Measurements from ENCODE around the gene GPC6.

The GPC6 gene

DNA sequence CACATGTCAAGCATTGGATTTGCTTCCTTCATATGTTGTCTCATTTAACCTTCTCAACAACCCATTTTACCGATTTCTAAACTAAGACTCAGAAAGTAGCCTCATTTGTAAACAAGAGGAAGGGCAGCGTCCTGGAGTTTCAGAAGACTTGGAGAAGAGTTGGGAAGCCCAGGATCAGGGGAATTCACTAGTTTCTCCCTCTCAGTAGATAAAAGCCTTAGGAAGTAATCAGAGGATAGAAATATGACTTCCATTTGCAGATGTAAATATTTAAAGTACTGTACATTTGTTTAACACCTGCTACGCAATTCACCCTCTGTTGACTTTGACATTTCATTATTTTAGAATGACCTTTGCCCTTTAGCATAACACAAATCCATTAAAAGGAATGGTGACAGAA is 1036.4 kb downstream of the GPC6 start:
- H3K4me3 ChIP-seq (ENCODE audit: severe bottlenecking) = no peak overlapping the region
- DNase-seq (ENCODE audit: low spot score) (no peak), ATAC-seq (ENCODE audit: low read depth) (no peak)
- H3K9me3 ChIP-seq (ENCODE audit: severe bottlenecking) = no peaks in the 10 kb centered on the region
- H3K36me3 ChIP-seq (ENCODE audit: low read depth) = no peaks in the 10 kb centered on the region
- no peak overlapping the region for H3K27ac ChIP-seq (ENCODE audit: poor library complexity, severe bottlenecking)
- H3K27me3 ChIP-seq (ENCODE audit: insufficient read depth, poor library complexity, severe bottlenecking) = no peaks in the 10 kb centered on the region
- no peaks in the 10 kb centered on the region for H3K4me1 ChIP-seq (ENCODE audit: insufficient read depth, poor library complexity, severe bottlenecking)
- no peak for TF ChIP-seq CTCF (IDR thresholded peaks at IDR 0.05; ENCODE audit: poor library complexity, severe bottlenecking)

- no peaks in the 10 kb centered on the region for H3K4me1 ChIP-seq (ENCODE audit: insufficient read depth, poor library complexity, severe bottlenecking)
- H3K27ac ChIP-seq (ENCODE audit: poor library complexity, severe bottlenecking) = no peak overlapping the region
- H3K27me3 ChIP-seq (ENCODE audit: insufficient read depth, poor library complexity, severe bottlenecking) = no peaks in the 10 kb centered on the region
- ATAC-seq (ENCODE audit: low read depth) (no peak), DNase-seq (ENCODE audit: low spot score) (no peak)
- no peak overlapping the region for H3K4me3 ChIP-seq (ENCODE audit: severe bottlenecking)
- H3K9me3 ChIP-seq (ENCODE audit: severe bottlenecking) = no peaks in the 10 kb centered on the region
- no peaks in the 10 kb centered on the region for H3K36me3 ChIP-seq (ENCODE audit: low read depth)
- no peak for TF ChIP-seq CTCF (IDR thresholded peaks at IDR 0.05; ENCODE audit: poor library complexity, severe bottlenecking)
These were observed 1041.2 kb downstream of the GPC6 start for GRCh38 chr13:94267581-94268366.

- no peak for ATAC-seq (ENCODE audit: low read depth)
- Histone ChIP-seq H3K9me3 (ENCODE audit: severe bottlenecking) (no peaks in the 10 kb centered on the region), H3K27ac (ENCODE audit: poor library complexity, severe bottlenecking) (no peak overlapping the region), H3K27me3 (ENCODE audit: insufficient read depth, poor library complexity, severe bottlenecking) (no peaks in the 10 kb centered on the region), H3K4me3 (ENCODE audit: severe bottlenecking) (no peak overlapping the region), H3K4me1 (ENCODE audit: insufficient read depth, poor library complexity, severe bottlenecking) (no peaks in the 10 kb centered on the region), H3K36me3 (ENCODE audit: low read depth) (no peaks in the 10 kb centered on the region)
- no peak for TF ChIP-seq CTCF (IDR thresholded peaks at IDR 0.05; ENCODE audit: poor library complexity, severe bottlenecking)
- no peak for DNase-seq (ENCODE audit: low spot score)
These were observed 1042.1 kb downstream of the GPC6 start for GRCh38 chr13:94268661-94269060.

GRCh38 chr13:94269557-94269956 is 1043.0 kb downstream of the GPC6 start:
- no peak for TF ChIP-seq CTCF (IDR thresholded peaks at IDR 0.05; ENCODE audit: poor library complexity, severe bottlenecking)
- no peaks in the 10 kb centered on the region for H3K9me3 ChIP-seq (ENCODE audit: severe bottlenecking)
- no peaks in the 10 kb centered on the region for H3K27me3 ChIP-seq (ENCODE audit: insufficient read depth, poor library complexity, severe bottlenecking)
- H3K36me3 ChIP-seq (ENCODE audit: low read depth) = no peaks in the 10 kb centered on the region
- no peak overlapping the region for H3K27ac ChIP-seq (ENCODE audit: poor library complexity, severe bottlenecking)
- ATAC-seq (ENCODE audit: low read depth) = no peak
- DNase-seq (ENCODE audit: low spot score) = no peak
- H3K4me3 ChIP-seq (ENCODE audit: severe bottlenecking) = no peak overlapping the region
- no peaks in the 10 kb centered on the region for H3K4me1 ChIP-seq (ENCODE audit: insufficient read depth, poor library complexity, severe bottlenecking)

GRCh38 chr13:94270556-94270955 is 1043.9 kb downstream of the GPC6 start:
- no peak for ATAC-seq (ENCODE audit: low read depth)
- H3K4me1 ChIP-seq (ENCODE audit: insufficient read depth, poor library complexity, severe bottlenecking) = no peaks in the 10 kb centered on the region

More at GRCh38 chr13:94270556-94270955, 1043.9 kb downstream of the GPC6 start:
- Histone ChIP-seq H3K36me3 (ENCODE audit: low read depth) (no peaks in the 10 kb centered on the region), H3K4me3 (ENCODE audit: severe bottlenecking) (no peak overlapping the region), H3K9me3 (ENCODE audit: severe bottlenecking) (no peaks in the 10 kb centered on the region), H3K27ac (ENCODE audit: poor library complexity, severe bottlenecking) (no peak overlapping the region), H3K27me3 (ENCODE audit: insufficient read depth, poor library complexity, severe bottlenecking) (no peaks in the 10 kb centered on the region)
- TF ChIP-seq CTCF (IDR thresholded peaks at IDR 0.05; ENCODE audit: poor library complexity, severe bottlenecking) = no peak
- no peak for DNase-seq (ENCODE audit: low spot score)
